SIG-M5 (cell line): ENCODE measurements around the gene REPS2.
"Not testable (repeated sequence)": the region's sequence is repeated elsewhere in the genome, so short reads cannot be mapped to it uniquely, and the experiment has no call there.

Experiments used
- DNase-seq: peaks from one replicate; lab custom pipeline; 2025; lab: John Stamatoyannopoulos, UW

Gene REPS2

DNA sequence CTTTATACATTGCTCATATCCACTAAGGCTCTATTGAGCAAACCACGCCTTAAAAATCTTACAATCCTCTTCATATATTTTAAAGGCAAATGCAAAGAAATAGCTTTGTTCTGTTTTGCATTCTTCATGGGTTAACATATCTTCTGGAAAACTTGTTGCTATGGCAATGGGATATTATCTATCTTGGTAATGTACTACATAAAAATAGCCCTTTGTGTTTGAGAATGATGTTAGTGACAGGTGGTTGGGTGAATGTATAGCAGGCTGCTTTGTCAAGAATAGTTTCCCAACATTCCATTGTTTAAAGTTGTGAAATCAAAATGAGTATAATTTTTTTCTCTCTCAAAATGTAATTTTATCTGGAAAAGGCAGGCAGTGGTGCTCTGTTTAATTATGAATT is 16.8 kb downstream of the REPS2 start:
- no peak for DNase-seq

DNA sequence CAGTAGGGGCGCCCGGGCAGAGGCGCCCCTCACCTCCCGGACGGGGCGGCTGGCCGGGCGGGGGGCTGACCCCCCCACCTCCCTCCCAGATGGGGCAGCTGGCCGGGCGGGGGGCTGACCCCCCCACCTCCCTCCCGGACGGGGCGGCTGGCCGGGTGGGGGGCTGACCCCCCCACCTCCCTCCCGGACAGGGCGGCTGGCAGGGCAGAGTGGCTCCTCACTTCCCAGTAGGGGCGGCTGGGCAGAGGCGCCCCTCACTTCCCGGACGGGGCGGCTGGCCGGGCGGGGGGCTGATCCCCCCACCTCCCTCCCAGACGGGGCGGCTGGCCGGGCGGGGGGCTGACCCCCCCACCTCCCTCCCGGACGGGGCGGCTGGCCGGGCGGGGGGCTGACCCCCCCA is 18.5 kb downstream of the REPS2 start:
- not testable (repeated sequence) for DNase-seq

DNA sequence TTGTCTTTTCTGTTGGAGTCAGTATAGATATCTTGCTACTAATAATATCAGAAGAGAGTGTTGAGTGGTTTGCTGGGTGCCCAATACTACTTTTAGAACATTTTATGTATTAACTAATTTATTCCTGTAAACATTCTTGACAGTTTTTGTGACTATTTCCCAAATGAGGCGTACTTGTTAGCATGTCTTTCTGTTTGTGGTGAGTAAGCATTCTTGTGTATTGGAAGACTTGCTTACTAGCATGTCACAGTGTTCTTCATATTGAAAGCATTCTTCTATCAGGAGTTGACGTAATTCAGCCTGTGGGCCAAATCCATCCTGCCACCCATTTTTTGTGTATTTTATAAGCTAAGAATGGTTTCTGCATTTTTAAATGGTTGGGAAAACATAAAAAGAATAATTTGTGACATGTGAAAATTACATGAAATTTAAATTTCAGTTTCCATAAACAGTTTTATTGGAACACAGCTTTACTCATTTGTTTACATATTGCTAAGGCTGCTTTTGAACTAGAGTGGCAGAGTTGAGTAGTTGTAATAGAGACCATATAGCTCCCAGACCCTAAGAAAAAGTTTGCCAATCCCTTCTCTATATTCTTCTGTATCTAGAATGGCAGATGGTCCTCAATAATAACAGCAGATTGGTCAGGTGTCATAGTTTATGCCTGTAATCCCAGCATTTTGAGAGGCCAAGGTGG is 20.4 kb downstream of the REPS2 start:
- DNase-seq: no peak

DNA sequence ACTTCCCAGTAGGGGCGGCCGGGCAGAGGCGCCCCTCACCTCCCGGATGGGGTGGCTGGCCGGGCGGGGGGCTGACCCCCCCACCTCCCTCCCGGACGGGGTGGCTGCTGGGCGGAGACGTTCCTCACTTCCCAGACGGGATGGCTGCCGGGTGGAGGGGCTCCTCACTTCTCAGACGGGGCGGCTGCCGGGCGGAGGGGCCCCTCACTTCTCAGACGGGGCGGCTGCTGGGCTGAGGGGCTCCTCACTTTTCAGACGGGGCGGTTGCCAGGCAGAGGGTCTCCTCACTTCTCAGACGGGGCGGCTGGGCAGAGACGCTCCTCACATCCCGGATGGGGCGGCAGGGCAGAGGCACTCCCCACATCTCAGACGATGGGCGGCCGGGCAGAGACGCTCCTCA is 22.3 kb downstream of the REPS2 start:
- DNase-seq: not testable (repeated sequence)

DNA sequence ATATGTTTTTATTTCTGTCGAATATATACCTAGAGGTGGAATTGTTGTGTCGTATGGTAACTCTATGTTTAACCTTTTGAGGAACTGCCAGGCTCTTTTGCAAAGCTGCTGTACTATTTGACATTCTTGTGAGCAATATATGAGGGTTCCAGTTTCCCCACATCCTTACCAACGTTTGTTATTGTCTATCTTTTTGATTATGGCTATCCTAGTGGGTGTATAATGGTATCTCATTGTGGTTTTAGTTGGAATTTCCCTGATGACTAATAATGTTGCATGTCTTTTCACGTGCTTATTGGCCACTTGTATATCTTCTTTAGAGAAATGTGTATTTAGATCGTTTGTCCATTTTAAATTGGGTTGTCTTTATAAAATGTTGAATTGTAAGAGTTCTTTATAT is 24.5 kb downstream of the REPS2 start:
- no peak for DNase-seq

GRCh38 chrX:16971694-16972093 is 25.2 kb downstream of the REPS2 start:
- DNase-seq: no peak

DNA sequence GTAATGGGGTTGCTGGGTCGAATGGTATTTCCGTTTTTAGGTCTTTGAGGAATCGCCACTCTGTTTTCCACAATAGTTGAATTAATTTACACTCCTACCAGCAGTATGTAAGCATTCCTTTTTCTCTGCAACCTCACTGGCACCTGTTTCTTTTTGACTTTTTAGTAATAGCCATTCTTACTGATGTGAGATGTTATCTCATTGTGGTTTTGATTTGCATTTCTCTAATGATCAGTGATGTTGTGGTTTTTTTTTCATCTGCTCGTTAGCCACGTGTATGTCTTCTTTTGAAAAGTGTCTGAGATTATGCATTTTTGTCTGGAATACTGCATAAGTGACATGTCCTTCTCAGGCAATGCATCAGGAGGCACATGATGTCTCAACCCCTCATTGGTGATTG is 28.8 kb downstream of the REPS2 start:
- no peak for DNase-seq

- DNase-seq: no peak
Measured at GRCh38 chrX:16977771-16978170, 31.3 kb downstream of the REPS2 start.

DNA sequence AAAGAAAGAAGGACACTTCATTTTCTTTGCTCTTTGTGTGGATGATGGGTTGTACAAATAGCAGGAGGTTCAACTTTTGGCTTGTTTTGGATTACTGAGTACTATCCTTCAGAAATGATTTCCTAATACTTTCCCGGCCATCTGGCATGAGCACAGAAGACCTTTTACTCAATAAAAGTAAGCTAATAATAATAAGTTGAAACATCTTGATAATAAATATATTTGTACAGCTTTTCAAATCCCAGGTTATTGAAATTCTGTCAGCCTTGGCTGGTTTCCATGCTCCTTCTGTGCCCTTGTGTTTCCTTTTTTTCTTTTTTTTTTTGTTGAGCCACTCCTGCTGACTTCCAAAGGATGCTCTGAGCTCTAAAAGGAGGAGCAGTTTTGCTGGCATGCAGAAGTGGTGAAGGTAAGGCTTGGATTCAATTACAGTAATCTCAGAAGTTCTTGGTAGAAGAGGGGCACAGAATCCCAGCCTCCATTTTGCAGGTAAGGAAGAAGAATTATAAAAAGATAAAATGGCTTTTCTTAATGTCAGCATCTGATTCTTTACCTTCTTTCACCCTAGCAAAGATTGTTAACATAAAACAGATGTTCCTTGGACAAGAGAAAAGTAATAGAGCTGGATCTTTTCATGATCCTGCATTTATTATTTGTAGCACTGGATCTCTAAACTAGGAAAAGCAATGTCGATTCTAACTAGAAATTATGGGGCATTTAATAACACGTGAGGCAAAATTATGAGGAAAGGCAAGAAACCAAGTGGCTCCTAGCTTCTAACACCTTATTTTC is 31.9 kb downstream of the REPS2 start:
- no peak for DNase-seq

DNA sequence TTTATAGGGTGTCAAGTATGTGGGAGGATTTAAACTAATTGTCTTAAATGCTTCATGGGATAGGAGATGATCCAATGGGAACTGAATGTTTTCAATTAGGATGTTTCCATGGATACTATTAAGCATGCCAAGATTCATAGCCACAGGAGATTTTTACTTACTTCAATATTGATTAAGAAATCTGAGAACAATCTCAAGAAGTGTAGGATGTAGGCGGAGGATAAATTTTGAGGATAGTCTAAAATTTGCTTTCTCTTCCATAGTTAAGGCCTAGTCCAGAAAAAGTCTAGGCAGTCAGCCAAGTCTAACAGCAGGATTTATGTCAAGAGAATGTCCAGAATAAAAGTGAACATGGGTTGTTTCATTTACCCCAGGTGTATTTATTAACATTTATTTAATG is 32.8 kb downstream of the REPS2 start:
- DNase-seq: no peak

- DNase-seq: no peak
Measured at GRCh38 chrX:16981209-16981608, 34.8 kb downstream of the REPS2 start.

DNA sequence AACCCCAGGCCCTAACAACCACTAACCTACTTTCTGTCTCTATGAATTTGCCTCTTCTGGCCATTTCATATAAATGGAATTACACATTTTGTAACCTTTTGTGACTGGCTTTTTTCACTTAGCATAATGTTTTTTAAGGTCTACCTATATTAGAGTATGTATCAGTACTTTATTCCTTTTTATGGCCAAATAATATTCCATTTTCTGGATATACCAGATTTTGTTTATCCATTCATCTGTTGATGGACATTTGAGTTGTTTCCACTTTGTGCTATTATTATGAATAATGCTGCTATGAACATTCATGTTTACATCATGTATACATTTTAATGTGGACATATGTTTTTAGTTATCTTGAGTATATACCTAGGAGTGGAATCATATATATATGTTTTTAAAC is 35.5 kb downstream of the REPS2 start:
- DNase-seq: no peak

GRCh38 chrX:16983051-16983450 is 36.6 kb downstream of the REPS2 start:
- DNase-seq: no peak

DNA sequence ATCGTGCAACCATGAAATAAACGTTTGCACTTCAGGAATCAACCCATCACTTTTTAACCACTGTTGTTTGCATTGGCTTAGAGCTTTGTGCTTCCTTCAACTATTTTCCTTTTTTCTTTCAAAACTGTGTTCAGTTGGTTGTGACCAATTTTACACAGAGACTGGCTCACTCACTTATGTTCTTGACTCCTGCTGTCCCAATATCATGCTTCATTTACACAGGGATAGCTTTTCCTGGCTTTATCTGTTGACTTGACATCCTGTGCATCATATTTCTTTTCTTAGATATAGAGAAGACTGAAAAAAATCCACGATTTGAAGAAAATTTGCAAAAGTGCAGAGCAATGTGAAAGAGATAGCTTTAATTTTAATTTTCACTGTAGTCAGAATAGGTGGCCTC is 38.8 kb downstream of the REPS2 start:
- DNase-seq: no peak

DNA sequence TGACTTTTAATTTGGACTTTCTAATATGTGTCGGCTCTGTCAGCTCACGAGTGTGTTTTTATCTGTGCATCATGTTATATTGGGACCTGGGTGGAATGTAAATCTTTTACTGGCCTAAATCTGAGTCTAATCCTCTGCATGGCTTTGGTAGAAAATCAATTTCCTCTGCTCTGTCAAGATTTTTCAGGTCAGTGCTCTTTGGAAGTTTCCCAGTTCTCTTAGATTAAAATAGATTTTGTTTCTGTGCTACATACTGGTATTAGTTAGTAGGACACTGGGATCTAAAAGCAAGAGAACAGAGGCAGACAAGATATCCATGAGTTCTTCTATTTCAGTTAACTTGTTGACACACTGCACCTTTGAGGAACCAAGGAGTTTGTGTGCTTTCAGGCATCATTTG is 39.7 kb downstream of the REPS2 start:
- no peak for DNase-seq

DNA sequence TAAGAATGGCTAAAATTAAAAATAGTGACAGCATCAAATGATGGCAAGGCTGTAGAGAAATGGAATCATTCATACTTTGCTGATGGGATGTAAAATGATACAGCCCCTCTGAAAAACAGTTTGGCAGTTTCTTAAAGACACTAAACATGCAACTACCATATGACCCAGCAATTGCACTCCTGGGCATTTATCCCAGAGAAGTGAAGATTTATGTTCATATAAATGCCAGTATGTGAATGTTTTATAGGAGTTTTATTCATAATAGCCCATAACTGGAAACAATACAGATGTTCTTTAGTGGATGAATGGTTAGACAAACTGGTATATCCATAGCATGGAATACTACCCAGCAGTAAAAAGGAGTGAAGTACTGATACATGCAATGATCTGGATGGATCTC is 43.3 kb downstream of the REPS2 start:
- no peak for DNase-seq

DNA sequence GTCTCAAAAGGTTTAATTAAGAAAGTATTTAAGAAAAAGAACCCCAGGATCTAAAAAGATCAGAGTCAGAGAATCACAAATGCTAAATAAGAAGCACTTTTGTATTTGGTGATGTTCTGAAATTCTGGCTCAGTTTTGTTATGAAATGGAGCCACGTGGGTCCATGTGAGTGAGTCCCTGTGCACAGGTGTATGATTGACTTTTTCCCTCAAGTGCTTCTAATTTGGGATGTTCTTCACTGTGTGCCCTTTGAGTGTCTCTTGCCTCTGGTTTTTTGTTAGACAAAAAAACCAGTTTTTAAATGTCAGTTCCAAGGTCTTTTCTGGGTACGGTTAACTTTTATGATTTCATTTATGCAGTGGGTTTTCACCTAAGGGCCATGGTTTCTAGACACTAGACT is 44.4 kb downstream of the REPS2 start:
- DNase-seq: no peak

DNA sequence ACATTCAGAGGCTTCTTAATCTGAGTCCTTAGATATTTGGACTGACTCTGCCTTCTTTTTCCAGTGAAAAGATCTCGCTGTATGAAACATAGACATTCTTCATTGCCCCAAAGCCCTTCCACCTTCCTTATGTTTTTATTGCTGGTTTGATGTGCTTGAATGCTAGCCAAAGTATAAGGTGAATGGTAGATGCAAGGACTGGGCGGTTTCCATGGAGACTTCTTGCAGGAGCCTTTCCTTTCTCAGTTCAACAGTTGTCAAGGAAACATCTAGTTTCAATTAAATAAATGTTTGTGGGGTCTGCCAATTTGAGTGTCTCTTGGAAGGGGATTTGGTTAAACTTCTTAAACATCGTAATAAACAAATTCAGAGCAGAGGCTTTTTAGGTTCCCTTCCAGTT is 46.0 kb downstream of the REPS2 start:
- DNase-seq: no peak

GRCh38 chrX:16992951-16993350 is 46.5 kb downstream of the REPS2 start:
- no peak for DNase-seq

DNA sequence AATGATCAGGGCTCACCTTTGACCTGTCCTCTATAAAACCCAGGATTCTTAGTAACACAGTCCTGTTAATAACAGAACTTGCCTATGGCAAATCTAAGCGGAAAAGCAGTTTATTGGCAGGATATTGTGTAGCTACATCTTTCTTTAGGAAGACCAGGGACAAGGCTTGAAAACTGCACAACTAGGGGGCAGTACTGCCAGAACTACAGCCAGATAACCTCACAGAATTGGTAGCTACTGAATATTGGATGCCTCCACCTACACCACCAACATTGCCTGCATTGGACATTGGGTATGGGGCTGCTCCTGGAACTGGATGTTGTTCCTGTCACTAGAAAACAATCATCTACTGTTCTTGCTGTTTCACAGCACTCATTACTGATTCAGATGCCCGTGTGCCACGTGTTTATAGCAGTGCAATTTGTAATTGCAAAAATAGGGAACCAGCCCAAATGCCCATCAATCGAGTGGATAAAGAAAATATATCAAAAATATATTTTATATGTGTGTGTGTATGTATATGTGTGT is 47.4 kb downstream of the REPS2 start:
- DNase-seq: no peak

- no peak for DNase-seq
Measured at GRCh38 chrX:16994736-16995135, 48.3 kb downstream of the REPS2 start.

DNA sequence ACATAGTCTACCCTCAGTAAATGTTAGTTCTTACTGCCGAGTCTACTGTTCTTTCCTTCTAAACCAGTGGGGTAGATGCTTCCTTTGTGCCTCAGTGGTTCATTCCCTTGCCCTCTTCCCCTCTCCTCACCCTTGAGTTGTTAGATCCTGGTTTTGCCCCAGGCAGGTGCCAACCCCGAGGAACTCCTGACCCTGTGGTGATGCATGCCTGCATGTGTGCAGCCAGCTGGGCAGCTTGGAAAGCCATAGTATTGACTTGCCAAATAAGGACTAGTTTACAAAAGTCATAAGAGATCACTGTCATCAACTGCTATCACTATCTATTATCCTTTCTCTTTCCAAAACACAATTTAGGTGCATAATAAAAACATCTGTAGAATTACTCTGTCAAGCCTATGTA is 50.9 kb downstream of the REPS2 start:
- no peak for DNase-seq

DNA sequence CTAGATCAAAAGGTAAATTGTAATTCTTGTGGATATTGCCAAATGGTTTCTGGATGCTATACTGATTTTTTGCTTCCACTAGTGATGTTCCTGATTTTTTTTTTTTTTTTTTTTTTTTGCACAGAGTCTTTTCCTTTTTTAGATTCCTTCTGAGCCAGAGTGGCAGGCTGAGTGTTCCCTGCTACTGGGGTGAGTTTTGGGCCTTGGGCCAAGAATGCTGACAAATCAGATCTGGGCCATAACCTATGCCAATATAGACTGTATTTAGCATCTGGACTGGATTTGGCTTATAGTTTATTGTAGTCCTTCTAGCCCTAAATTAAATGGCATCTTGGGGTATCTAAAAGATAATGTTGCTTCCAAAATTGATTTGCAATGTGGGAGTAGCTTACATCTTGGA is 52.8 kb downstream of the REPS2 start:
- no peak for DNase-seq

DNA sequence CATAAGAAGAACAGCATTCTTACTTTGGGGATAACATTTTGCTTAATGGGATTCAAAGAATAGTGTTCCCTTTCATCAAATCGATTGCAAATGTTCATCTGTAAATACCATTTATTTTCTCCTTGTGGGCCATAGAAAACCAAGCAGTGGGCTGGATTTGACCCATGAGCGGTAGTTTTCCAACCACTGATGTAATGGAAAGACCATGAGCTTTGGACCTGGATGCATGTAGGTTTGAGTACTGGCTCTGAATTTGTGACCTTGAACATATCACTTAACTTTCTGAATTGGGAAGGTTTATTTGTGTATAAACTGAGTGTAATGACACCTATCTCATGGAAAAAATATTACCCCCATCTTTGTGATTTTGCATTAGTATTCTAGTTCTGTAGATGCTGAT is 54.3 kb downstream of the REPS2 start:
- DNase-seq: no peak
